Calu3 (cell line): Measurements from ENCODE around the gene CSTF3. TPM values are rescaled to one million over a fixed set of nuclear protein-coding genes. Genes with fewer than 3 reads are reported as not detected.

Source experiments
- BruUV-seq: library from RNA; stranded (reverse); fragments of 400-500 nt; replicated peaks from 2 replicates; lab custom pipeline; 2021; lab: Mats Ljungman, UMichigan
- CTCF ChIA-PET: fragments of 300-600 bp; sonication (Branson Sonifier 250); formaldehyde crosslinking; loops from one replicate; lab custom pipeline; 2022; ENCODE audit warnings: antibody characterized with exemption; lab: Charles Lee
- DNase-seq: peaks from one replicate; pipeline ENCODE4 v3.0.0; 2022
- H3K27ac Mint-ChIP-seq: one replicate; pipeline ENCODE4 v1.8.0; 2022; ENCODE audit warnings: mixed read lengths; ENCODE audit not compliant: unreplicated experiment
- H3K27me3 Mint-ChIP-seq: one replicate; pipeline ENCODE4 v1.8.0; 2022; ENCODE audit warnings: mixed read lengths; ENCODE audit not compliant: unreplicated experiment
- H3K36me3 Mint-ChIP-seq: one replicate; pipeline ENCODE4 v1.8.0; 2022; ENCODE audit warnings: mild to moderate bottlenecking, moderate library complexity, mixed read lengths; ENCODE audit not compliant: insufficient read depth, unreplicated experiment
- H3K4me1 Mint-ChIP-seq: one replicate; pipeline ENCODE4 v1.8.0; 2022; ENCODE audit warnings: mild to moderate bottlenecking, low read depth, mixed read lengths; ENCODE audit not compliant: unreplicated experiment
- H3K4me3 Mint-ChIP-seq: one replicate; pipeline ENCODE4 v1.8.0; 2022; ENCODE audit warnings: mild to moderate bottlenecking, low read depth, moderate library complexity, mixed read lengths; ENCODE audit not compliant: unreplicated experiment
- H3K9me3 Mint-ChIP-seq: one replicate; pipeline ENCODE4 v1.8.0; 2022; ENCODE audit warnings: low read depth, mixed read lengths; ENCODE audit not compliant: unreplicated experiment
- CTCF ChIP-seq: fragments of 200-600 bp; IDR thresholded peaks from one replicate; pipeline ENCODE4 v1.8.0; 2022; ENCODE audit warnings: antibody characterized with exemption; ENCODE audit not compliant: unreplicated experiment
- intact Hi-C: fragments of 100-400 bp; cut with micrococcal nuclease; formaldehyde crosslinking; loops from one replicate; pipeline ENCODE4 v1.10.0; 2022; ENCODE audit not compliant: unreplicated experiment
- total RNA-seq: library from RNA; stranded (reverse); gene quantifications from 2 replicates; pipeline ENCODE4 v1.2.3, GENCODE V29; 2022

The CSTF3 gene
- total RNA-seq, 1 experiment from 2014 or later: 51.1 TPM

- intact Hi-C loops: no loop called here
- no peak overlapping the region for H3K4me3 Mint-ChIP-seq
- DNase-seq: no peak
- H3K36me3 Mint-ChIP-seq: no peaks in the 10 kb centered on the region
- no peaks in the 10 kb centered on the region for H3K9me3 Mint-ChIP-seq
- CTCF ChIA-PET: no interaction called here
- H3K27ac Mint-ChIP-seq: no peak overlapping the region
- H3K4me1 Mint-ChIP-seq: no peaks in the 10 kb centered on the region
- no TSS peak for BruUV-seq
- no peak for TF ChIP-seq CTCF
- no peaks in the 10 kb centered on the region for H3K27me3 Mint-ChIP-seq
These were observed 36.8 kb upstream of the CSTF3 start for GRCh38 chr11:33197915-33198727.

- H3K9me3 Mint-ChIP-seq: no peaks in the 10 kb centered on the region
- DNase-seq: no peak
- H3K4me1 Mint-ChIP-seq: no peaks in the 10 kb centered on the region
- no TSS peak for BruUV-seq
- no peak for TF ChIP-seq CTCF
- intact Hi-C loops: no loop called here
- H3K4me3 Mint-ChIP-seq: no peak overlapping the region
- H3K36me3 Mint-ChIP-seq: no peaks in the 10 kb centered on the region
- CTCF ChIA-PET: interaction anchor here (0.6 to 0.7 kb wide), 2 partner anchors 20 to 21 kb away, joined by 3 to 4 read pairs; no protein-coding TSS in a partner anchor
- no peaks in the 10 kb centered on the region for H3K27me3 Mint-ChIP-seq
- no peak overlapping the region for H3K27ac Mint-ChIP-seq
These were observed 34.3 kb upstream of the CSTF3 start for GRCh38 chr11:33195462-33196173.

- DNase-seq: no peak
- CTCF ChIA-PET: no interaction called here
- no peak for TF ChIP-seq CTCF
- Mint-ChIP-seq H3K4me1 (no peaks in the 10 kb centered on the region), H3K4me3 (no peak overlapping the region), H3K27me3 (no peaks in the 10 kb centered on the region), H3K27ac (no peak overlapping the region), H3K9me3 (no peaks in the 10 kb centered on the region), H3K36me3 (no peaks in the 10 kb centered on the region)
- intact Hi-C loops: no loop called here
- BruUV-seq: no TSS peak
These were observed 33.2 kb upstream of the CSTF3 start for GRCh38 chr11:33194455-33194854.

- Mint-ChIP-seq H3K36me3 (no peaks in the 10 kb centered on the region), H3K27me3 (no peaks in the 10 kb centered on the region), H3K9me3 (no peaks in the 10 kb centered on the region), H3K4me1 (no peaks in the 10 kb centered on the region), H3K27ac (no peak overlapping the region), H3K4me3 (no peak overlapping the region)
- CTCF ChIA-PET: interaction anchor here (0.9 kb wide), 1 partner anchor 81 kb away, joined by 4 read pairs; no protein-coding TSS in a partner anchor
- BruUV-seq: no TSS peak
- TF ChIP-seq CTCF: no peak
- intact Hi-C loops: no loop called here
- no peak for DNase-seq
These were observed 30.2 kb upstream of the CSTF3 start for GRCh38 chr11:33191467-33191866.
